CD4-positive, alpha-beta T cell treated with Interleukin-17A for 1 hour (primary cell): ENCODE data around the gene TGM2.

ENCODE experiments used
- DNase-seq: peaks from one replicate; pipeline ENCODE4 v3.0.0-alpha.2; 2020

The TGM2 gene

DNA sequence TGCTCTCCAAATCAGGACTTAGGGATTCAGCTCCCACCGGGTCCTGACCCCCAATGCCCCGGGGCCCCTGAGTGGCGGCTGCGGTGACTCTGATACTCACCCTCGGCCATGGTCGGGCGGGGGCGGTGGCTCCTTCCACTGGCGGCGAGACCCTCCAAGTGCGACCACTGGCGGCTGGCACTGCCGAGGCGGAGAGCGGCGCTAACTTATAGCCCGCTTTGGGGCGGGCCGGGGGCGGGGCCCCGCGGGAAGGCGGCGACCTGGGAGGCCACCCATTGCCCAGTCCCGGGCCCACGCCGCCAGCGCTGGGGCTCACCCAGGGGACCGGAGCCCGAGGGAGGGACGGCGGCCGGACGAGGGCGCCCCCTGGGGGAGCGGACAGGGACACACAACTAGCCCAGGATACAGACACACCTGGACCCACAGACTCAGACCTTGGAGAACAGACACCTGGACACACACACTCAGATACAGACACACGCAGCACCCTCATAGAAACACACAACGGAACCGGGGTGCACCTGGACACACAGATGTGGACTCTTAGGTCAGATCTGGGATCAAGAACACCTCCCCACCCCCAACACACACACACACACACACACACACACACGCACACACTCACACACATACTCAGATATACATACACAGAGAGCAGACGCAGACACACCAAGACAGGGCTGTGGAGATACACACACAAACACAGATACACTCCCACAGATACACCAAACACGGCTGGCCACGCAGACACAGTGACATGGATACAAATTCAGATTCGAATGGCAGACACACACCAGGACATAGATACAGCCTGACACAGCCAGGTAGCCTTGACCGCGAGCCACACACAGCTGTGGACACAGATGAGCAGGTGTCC lies at the start of gene TGM2:
TSS of gene TGM2 (minus strand) at position 182 of the 877 bp plus-strand sequence. CDS start at position 110, 72 bp downstream.
- peak; percentile 44 for DNase-seq

GRCh38 chr20:38214256-38215193 lies 49.5 kb upstream of the TGM2 start:
- DNase-seq = no peak

DNA sequence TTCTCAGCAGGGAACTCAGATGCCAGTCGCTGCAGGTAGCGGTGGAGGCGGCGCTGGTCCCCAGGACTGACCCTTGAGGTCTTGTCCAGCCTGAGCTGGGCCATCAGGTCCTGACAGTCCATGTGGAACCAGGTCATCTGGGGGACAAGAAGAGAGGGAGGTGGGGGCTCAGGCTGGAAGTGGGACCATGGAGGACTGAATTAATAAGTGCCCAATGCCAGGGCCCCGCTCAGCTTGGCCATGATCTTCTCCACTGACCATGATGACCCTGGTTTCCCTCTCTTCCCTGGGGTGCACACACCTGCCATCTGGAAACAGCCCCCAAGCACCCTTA lies 48.5 kb upstream of the TGM2 start:
- no peak for DNase-seq

- no peak for DNase-seq
Measured at GRCh38 chr20:38212806-38213606, 47.9 kb upstream of the TGM2 start.

DNA sequence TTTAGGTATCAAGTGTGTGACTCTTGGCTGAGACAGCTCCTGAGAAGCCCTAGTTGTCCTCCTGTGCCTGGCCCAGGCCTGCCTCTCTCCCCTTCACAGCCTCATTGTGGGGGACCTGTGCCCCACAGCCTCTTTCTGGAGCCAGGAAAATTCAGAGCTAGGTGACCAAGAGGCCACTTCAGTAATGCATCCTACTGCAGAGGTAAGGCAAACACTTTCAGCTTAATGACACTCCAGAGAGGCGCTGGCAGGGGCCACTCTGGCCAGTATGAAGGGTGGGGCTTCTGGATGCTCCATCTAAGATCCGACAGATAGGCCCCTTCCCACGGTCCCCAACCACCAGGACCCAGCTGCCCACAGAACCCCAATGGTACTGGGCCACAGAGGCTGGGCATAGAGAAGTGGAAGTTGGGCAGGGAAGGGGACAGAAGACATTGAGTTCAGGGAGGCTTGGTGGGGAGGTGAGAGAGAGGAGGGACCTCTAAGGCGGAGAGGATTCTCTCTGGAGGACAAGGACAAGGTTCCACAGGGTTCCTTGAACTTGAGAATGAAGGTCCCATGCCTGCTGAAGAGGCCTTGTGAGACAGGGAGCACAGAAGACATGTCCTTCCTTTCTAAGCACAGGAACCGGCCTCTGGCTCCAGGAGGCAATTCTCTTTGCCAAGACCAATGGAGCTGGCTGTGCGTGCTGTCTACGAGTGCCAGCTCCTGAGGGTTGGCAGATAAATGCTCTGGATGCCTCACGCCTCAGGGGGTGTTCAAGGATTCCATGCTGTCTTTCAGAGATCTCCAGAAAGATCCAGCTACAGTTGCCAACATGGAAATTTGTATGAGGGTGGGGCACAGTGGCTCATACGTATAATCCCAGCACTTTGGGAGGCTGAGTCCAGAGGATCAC lies 46.4 kb upstream of the TGM2 start:
- no peak for DNase-seq

DNA sequence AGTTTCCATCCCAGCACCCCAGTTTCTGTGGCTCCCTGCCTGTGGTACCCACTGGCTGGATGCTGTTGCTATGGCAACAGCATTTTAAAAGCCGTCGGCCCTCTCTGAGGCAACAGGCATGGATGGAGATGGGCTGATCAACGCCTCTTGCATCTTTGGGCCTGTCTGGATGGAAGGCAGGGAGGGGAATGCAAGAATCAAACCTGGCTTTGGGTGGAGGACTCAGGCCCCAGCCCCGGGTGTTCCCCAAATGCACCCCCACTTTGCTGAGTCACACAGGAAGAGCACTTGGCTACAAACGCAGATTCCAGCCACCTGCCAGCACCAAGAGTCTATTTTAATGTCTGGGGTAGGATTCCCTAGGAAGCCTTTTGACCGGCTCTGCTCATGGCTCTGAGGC lies 45.7 kb upstream of the TGM2 start:
- no peak for DNase-seq

DNA sequence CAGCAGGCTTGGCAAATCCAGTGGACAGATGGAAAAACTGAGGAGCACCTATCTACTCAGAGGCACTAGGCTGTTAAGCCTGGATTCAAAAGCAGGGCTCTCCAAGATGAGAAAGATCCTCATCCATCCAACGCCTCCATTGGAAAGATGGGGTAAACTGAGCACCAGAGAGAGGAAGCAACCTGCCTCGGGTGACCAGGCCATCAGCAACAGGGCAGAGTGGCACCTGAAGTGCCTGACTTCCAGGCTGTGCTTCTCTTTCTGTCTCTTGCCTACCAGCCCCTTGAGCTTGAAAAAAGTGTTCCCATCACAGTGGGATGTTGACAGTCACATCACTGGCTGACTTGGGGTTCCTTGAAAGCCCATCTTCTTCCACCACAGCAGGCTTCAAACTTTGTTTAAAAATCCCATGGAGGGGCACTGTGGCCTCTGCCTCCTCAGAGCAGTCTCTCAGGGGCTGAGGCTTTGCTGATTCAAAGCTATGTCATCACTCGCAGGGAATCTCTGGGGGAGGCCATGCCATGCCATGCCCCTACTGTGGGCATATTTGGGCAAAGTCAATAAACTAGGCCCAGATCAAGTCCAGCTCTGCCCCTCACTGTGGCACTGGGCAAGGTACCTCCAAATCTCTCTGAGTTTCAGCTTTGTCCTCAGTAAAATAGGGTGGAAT lies 44.8 kb upstream of the TGM2 start:
- no peak for DNase-seq

DNA sequence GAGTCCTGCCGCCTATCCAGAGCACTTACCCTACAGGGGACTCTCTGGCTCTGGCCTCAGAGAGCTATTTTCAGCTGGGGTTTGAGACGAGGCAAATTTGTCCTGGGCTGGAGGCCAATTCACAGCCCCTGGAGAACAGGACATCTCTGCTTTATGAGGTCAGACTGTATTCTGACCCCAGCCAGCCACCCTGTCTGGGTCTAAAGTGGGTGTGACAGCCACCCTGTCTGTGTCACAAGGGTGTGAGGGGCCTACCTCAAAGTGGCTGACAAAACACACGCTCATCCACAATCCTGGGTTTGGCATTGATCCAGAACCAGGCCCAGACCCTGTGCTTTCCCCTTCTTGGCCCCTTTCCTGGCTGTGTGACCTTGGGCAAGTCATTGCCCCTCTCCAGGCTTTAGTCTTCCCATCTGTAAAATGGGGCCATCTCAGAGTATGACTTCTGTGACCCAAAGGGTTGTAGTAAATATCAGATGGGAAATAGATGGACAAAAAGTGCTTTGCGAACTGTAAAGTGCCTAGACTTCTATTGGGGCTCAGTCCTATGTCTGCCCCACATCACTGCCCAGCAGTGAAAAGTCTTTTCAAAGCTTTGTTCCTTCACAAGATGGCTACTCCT lies 44.1 kb upstream of the TGM2 start:
- no peak for DNase-seq

GRCh38 chr20:38208523-38208922 lies 43.5 kb upstream of the TGM2 start:
- DNase-seq = no peak

DNA sequence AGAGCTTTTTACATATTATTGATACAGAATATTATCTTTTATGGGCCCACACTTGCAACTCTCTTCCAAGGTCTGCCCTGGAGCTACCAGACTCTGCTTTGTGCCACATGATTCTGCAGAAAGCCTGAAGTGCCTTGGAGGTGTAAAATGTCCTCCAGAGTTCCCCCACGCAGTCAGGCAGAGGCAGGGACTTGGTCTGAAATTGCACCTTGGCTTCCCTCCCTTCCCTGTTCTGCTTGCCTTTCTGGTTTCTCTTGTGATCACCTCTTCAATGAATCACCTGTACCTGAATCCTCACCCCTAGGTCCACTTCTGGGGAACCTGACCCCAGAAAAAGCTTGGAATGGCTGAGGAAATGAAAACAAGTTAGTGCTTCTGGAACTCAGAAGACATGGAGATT lies 43.0 kb upstream of the TGM2 start:
- no peak for DNase-seq

GRCh38 chr20:38207621-38208020 lies 42.6 kb upstream of the TGM2 start:
- DNase-seq = no peak

DNA sequence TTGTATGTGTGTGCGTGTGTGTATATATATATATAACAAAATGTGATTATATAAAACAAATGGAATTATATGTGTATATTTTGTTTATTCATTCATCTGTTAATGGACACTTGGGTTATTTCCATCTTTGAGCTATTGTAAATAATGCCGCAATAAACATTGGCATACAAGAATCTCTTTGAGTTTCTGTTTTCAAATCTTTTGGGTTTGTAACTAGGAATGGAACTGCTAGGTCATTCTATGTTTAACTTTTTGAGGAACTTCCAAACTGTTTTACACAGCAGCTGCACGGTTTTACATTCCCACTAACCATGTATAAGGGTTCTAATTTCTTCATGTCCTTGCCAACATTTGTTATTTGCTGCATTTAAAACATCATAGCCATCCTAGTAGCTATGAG lies 39.9 kb upstream of the TGM2 start:
- no peak for DNase-seq

- DNase-seq = no peak
Measured at GRCh38 chr20:38203981-38204357, 38.9 kb upstream of the TGM2 start.

DNA sequence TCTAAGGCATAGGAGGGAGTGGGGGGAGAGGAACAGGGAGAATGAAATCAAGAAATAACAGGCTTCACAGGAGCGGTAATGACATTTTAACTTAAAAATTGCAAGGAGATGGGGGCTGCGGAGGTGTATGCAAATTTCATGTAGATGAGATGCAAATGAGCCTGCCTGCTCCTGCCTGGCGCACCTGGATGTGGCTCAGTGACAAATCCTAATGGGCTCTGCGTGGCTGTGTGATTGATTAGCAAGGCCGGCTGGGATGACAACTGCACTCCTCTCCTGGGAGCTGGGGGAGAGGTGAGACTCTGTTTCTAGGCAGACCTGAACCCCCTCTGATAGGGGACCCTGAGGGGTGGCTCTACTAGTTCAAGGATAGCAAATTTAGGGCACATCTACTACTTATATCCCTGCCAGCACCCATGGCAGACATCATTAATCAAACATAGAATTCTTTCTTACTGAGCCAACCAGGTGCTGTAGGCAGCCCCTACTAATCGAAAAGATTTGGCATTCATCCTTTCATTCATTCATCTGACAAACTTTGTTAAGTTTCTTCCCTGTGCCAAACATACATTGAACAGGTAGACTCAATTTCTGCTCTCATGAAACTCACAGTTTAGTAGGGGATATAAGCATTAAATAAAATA lies 38.4 kb upstream of the TGM2 start:
- DNase-seq = no peak

DNA sequence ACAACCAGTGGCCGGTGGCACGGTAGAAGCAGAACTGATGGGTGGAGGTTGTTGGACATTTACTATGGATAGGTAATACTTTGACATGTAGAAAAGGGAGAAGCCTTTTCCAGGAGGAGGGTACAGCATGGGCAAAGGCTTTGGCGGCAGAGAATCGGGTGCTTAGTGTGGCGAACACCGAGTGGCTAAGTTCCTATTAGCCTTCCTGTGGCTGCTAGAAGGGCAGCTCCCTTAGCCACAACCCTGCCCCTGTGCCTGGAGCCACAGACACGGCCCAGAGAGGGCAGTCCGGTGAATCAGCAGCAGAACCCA lies 37.9 kb upstream of the TGM2 start:
- no peak for DNase-seq

GRCh38 chr20:38202153-38202981 lies 37.3 kb upstream of the TGM2 start:
- DNase-seq = no peak

GRCh38 chr20:38201356-38201755 lies 36.3 kb upstream of the TGM2 start:
- no peak for DNase-seq

DNA sequence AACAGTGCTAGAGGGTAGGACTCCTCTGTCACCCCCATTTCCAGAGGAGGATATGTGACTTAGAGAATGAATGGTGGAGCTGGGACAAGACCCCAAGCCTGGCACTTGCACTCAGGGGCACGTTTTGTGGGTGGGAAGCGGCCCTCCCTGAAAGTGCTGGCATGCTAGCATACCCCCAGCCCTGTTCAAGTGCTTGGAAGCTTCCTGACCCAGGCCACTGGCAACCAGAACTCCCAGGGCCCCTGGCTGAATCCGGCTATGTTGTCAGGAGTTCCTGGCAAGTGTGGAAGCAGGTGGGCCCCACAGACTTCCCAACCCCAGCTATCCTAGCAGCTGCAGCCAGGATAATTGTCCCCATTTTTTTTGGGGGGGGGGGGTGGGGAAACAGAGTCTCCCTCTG lies 35.6 kb upstream of the TGM2 start:
- no peak for DNase-seq

- no peak for DNase-seq
Measured at GRCh38 chr20:38199501-38200390, 34.7 kb upstream of the TGM2 start.
